Stimulated activated naive CD8-positive, alpha-beta T cell treated with anti-CD3 and anti-CD28 coated beads, Interleukin-15, Interleukin-2, amounts not matched to agents 100 ng/mL and 50 ng/mL, for 24 hours (primary cell): ENCODE measurements around the gene IGLON5.

Experiments
- H3K27ac Mint-ChIP-seq: one replicate; pipeline ENCODE4 v1.8.0; 2021; ENCODE audit warnings: mild to moderate bottlenecking, mixed read lengths
- H3K27me3 Mint-ChIP-seq: one replicate; pipeline ENCODE4 v1.8.0; 2021; ENCODE audit warnings: mixed read lengths
- H3K36me3 Mint-ChIP-seq: one replicate; pipeline ENCODE4 v1.8.0; 2021; ENCODE audit warnings: low read depth, mixed read lengths
- H3K4me1 Mint-ChIP-seq: one replicate; pipeline ENCODE4 v1.8.0; 2021; ENCODE audit warnings: low read depth, mixed read lengths
- H3K4me3 Mint-ChIP-seq: one replicate; pipeline ENCODE4 v1.8.0; 2021; ENCODE audit warnings: mild to moderate bottlenecking, mixed read lengths
- H3K9me3 Mint-ChIP-seq: one replicate; pipeline ENCODE4 v1.8.0; 2021; ENCODE audit warnings: mixed read lengths

IGLON5 gene

GRCh38 chr19:51339687-51340656, 28.5 kb downstream of the IGLON5 start:
- Mint-ChIP-seq H3K4me1 (peaks cover 25% of the 10 kb centered on the region), H3K36me3 (peaks cover 4% of the 10 kb centered on the region), H3K4me3 (peak overlapping the region; percentile 86), H3K27ac (peak overlapping the region; percentile 82), H3K9me3 (no peaks in the 10 kb centered on the region), H3K27me3 (peaks cover 4% of the 10 kb centered on the region)

- Mint-ChIP-seq H3K27ac (no peak overlapping the region), H3K4me3 (peak overlapping the region; percentile 57), H3K9me3 (no peaks in the 10 kb centered on the region), H3K4me1 (peaks cover 26% of the 10 kb centered on the region), H3K27me3 (peaks cover 4% of the 10 kb centered on the region), H3K36me3 (peaks cover 10% of the 10 kb centered on the region)
Measured at GRCh38 chr19:51341066-51341465, 29.6 kb downstream of the IGLON5 start.

- H3K36me3 Mint-ChIP-seq = peaks cover 15% of the 10 kb centered on the region
- H3K4me3 Mint-ChIP-seq = peak within 1 kb of the TSS; percentile 57
- peaks cover 26% of the 10 kb centered on the region for H3K4me1 Mint-ChIP-seq
- H3K9me3 Mint-ChIP-seq = no peaks in the 10 kb centered on the region
- peaks cover 4% of the 10 kb centered on the region for H3K27me3 Mint-ChIP-seq
- peak within 1 kb of the TSS; percentile 40 for H3K27ac Mint-ChIP-seq
Measured at GRCh38 chr19:51341976-51342580, 30.6 kb downstream of the IGLON5 start, which contains the start of gene VSIG10L. Gene VSIG10L, minus strand, starts transcription at chr19:51342139. Its CDS starts 15 bp downstream, at chr19:51342124.

- H3K27me3 Mint-ChIP-seq = peaks cover 4% of the 10 kb centered on the region
- peaks cover 26% of the 10 kb centered on the region for H3K4me1 Mint-ChIP-seq
- no peaks in the 10 kb centered on the region for H3K9me3 Mint-ChIP-seq
- H3K27ac Mint-ChIP-seq = no peak overlapping the region
- H3K36me3 Mint-ChIP-seq = peaks cover 23% of the 10 kb centered on the region
- no peak overlapping the region for H3K4me3 Mint-ChIP-seq
Measured at GRCh38 chr19:51342631-51343569, 31.5 kb downstream of the IGLON5 start.

- Mint-ChIP-seq H3K4me1 (peaks cover 14% of the 10 kb centered on the region), H3K27me3 (peaks cover 4% of the 10 kb centered on the region), H3K27ac (no peak overlapping the region), H3K36me3 (peaks cover 27% of the 10 kb centered on the region), H3K9me3 (no peaks in the 10 kb centered on the region), H3K4me3 (no peak overlapping the region)
Measured at GRCh38 chr19:51345076-51345620, 33.7 kb downstream of the IGLON5 start.

- H3K36me3 Mint-ChIP-seq = peaks cover 42% of the 10 kb centered on the region
- no peak overlapping the region for H3K4me3 Mint-ChIP-seq
- no peaks in the 10 kb centered on the region for H3K27me3 Mint-ChIP-seq
- H3K27ac Mint-ChIP-seq = no peak overlapping the region
- no peaks in the 10 kb centered on the region for H3K9me3 Mint-ChIP-seq
- peaks cover 5% of the 10 kb centered on the region for H3K4me1 Mint-ChIP-seq
Measured at GRCh38 chr19:51346742-51347141, 35.3 kb downstream of the IGLON5 start.

GRCh38 chr19:51347209-51347928, 35.9 kb downstream of the IGLON5 start:
- H3K36me3 Mint-ChIP-seq = peaks cover 48% of the 10 kb centered on the region
- H3K27ac Mint-ChIP-seq = no peak overlapping the region
- no peaks in the 10 kb centered on the region for H3K27me3 Mint-ChIP-seq
- H3K4me1 Mint-ChIP-seq = peaks cover 4% of the 10 kb centered on the region
- H3K9me3 Mint-ChIP-seq = no peaks in the 10 kb centered on the region
- H3K4me3 Mint-ChIP-seq = no peak overlapping the region

- Mint-ChIP-seq H3K4me1 (peaks cover 18% of the 10 kb centered on the region), H3K36me3 (peaks cover 49% of the 10 kb centered on the region), H3K27ac (no peak overlapping the region), H3K9me3 (peaks cover 3% of the 10 kb centered on the region), H3K4me3 (no peak overlapping the region), H3K27me3 (no peaks in the 10 kb centered on the region)
Measured at GRCh38 chr19:51351266-51351990, 40.0 kb downstream of the IGLON5 start.

GRCh38 chr19:51352783-51353360, 41.4 kb downstream of the IGLON5 start:
- no peak overlapping the region for H3K27ac Mint-ChIP-seq
- peaks cover 25% of the 10 kb centered on the region for H3K4me1 Mint-ChIP-seq
- no peaks in the 10 kb centered on the region for H3K27me3 Mint-ChIP-seq
- H3K4me3 Mint-ChIP-seq = no peak overlapping the region
- peaks cover 40% of the 10 kb centered on the region for H3K36me3 Mint-ChIP-seq
- H3K9me3 Mint-ChIP-seq = peaks cover 3% of the 10 kb centered on the region

GRCh38 chr19:51354103-51354741, 42.8 kb downstream of the IGLON5 start:
- H3K4me3 Mint-ChIP-seq = no peak overlapping the region
- H3K27me3 Mint-ChIP-seq = no peaks in the 10 kb centered on the region
- H3K9me3 Mint-ChIP-seq = peaks cover 3% of the 10 kb centered on the region
- peaks cover 31% of the 10 kb centered on the region for H3K4me1 Mint-ChIP-seq
- peaks cover 40% of the 10 kb centered on the region for H3K36me3 Mint-ChIP-seq
- no peak overlapping the region for H3K27ac Mint-ChIP-seq

GRCh38 chr19:51354742-51355148, 43.3 kb downstream of the IGLON5 start:
- peaks cover 39% of the 10 kb centered on the region for H3K36me3 Mint-ChIP-seq
- H3K27me3 Mint-ChIP-seq = no peaks in the 10 kb centered on the region
- H3K9me3 Mint-ChIP-seq = peaks cover 3% of the 10 kb centered on the region
- H3K4me3 Mint-ChIP-seq = peak overlapping the region; percentile 27
- peak overlapping the region; percentile 78 for H3K27ac Mint-ChIP-seq
- peaks cover 36% of the 10 kb centered on the region for H3K4me1 Mint-ChIP-seq

GRCh38 chr19:51356159-51356801, 44.8 kb downstream of the IGLON5 start:
- H3K36me3 Mint-ChIP-seq = peaks cover 30% of the 10 kb centered on the region
- H3K27ac Mint-ChIP-seq = no peak overlapping the region
- peaks cover 3% of the 10 kb centered on the region for H3K9me3 Mint-ChIP-seq
- H3K4me1 Mint-ChIP-seq = peaks cover 43% of the 10 kb centered on the region
- no peak overlapping the region for H3K4me3 Mint-ChIP-seq
- H3K27me3 Mint-ChIP-seq = no peaks in the 10 kb centered on the region
